HG03039 (cell line): Measurements from ENCODE around the gene KCNQ1.

Source experiments
- ATAC-seq: cut with Tn5 transposase; IDR thresholded peaks from one replicate; pipeline ENCODE4 v1.9.1; 2021; ENCODE audit warnings: mild to moderate bottlenecking, moderate library complexity; ENCODE audit not compliant: unreplicated experiment

Gene KCNQ1

DNA sequence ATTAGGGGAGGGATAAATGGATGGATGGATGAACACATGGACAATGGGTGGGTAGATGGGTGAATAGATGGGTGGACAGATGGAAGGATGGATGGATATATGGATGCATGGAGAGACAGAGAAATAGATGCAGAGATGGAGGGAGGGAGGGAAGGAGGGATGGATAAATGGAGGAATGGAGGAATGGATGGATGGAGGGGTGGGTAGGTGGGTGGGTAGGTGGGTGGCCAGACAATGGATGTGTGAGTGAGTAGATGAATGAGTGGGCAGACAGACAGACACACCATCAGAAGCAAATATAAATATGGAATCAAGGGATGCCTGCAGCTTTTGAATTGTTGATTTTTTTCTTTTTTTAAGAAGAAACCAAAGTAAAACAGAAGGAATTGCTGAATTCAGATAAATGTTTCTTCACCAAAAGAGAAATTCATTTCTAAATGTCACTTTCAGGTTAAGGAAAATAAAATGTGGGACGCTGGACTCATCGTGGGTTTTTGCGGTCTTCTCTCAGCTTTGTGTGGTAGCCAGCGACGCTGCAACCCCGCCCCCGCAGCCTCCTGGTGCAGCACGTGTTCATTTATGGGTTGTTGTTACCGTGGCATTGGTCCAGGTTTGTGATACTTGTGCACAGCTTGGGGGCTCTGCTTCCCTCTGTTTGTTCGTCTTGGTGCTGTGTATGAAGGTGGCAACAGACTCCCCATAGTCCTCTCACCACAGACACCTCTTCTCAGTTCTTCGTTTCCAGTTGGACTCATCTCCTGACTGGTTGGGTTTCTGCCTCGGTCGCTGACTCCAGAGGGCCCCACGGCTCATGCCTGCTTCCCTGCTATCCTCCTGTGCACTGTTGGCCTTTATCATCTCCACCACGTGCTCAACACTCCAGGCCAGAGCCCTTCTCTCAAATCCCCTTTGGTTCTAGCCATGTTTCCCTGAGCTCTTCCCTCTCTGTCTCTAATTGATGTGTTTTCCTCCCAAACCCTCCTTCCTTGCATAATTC lies 364.3 kb downstream of the KCNQ1 start:
- no peak for ATAC-seq

DNA sequence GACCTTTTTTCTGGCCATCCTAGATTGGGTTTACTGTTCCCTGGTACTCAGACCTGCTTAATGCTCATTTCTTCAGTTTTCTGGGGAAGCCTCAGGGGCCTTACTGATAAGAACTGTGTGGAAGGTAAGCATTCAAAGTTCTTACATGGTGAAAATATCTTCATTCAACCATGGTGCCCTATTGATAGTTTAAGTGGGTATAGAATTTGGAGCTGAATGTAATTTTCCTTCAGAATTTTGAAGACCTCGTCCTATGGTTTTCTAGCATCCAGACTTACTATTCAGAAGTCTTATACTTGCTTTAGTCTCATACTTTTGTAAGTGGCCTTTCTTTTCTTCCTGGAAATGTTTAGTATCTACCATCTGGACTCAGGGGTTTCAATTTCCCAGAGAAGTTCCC lies 365.0 kb downstream of the KCNQ1 start:
- ATAC-seq = no peak

DNA sequence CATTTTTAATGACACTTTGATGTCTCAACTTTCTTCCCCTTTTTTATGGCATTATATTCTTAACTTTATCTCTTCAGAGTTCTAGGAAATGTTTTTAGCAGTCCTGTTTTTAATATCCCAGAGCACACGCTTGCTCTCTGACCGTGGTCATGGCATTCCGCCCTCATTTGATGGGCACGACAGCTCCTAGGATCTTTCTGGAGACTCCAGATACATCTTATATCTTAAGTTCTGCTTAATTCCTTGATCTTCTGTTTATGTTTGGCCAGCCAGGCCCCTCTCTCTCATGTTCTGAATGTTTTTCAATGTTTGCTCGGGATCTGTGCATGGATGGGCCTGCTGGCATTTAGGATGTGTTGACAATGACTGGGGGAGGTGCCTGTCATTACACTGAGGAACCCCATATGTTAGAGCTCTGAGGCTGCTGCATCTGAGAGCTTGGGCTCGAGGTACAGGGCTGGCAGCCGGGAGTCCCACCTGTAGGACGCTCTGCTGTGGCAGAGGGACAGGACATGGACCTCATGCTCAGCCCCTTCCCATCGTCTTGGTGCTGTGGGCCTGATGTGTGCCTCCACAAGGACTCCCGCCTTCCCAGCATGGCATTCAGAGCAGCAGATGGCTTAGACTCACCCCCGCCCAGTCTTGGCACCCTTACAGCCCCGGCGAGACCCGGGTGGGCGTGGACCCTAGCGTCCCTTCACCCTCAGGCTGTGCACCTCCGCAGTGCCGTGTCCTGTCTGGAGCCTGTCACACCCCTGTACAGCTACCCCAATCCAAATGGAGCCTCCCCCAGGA lies 365.8 kb downstream of the KCNQ1 start:
- no peak for ATAC-seq

DNA sequence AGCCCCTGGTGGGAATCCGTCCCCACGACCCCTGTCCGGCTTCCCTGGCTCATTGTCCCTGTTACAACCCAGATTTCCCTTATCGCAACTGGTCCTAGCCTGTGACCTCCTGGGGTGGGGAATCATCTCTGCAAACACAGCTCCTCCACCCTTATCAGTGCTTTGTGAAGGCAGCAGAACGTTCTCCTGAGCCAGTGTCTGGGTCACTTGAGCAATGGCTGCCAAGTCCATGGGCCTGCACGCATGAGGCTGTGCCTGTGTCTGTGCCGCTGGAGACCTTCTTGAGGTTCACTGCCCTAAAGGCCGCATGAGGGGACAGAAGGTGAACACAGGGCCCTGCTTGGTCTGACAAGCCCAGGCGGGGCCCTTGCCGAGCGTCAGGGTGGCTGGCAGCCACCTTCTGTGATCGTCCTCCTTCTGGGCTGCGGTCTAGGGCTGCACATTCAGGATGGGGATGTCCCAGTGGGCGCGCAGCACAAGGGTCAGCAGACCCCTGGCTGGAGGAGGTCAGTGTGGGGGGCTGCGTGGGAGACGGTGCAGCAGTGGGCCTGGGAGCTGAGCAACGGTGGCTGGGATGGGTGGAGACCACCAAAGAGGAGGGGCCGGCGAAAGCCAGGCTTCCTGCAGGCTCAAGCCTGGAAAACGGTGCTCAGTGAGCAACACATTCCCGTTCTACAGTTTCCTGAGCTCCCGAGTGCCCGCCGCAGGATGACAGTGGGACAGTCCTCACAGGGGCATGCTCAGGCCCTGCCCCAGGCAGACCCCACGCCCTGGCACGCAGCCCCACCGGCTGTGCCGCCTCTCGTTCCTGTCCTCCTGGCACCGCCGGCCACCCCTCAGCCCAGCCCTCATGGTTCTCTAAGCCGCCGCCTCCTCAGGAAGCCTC lies 366.6 kb downstream of the KCNQ1 start:
- no peak for ATAC-seq

DNA sequence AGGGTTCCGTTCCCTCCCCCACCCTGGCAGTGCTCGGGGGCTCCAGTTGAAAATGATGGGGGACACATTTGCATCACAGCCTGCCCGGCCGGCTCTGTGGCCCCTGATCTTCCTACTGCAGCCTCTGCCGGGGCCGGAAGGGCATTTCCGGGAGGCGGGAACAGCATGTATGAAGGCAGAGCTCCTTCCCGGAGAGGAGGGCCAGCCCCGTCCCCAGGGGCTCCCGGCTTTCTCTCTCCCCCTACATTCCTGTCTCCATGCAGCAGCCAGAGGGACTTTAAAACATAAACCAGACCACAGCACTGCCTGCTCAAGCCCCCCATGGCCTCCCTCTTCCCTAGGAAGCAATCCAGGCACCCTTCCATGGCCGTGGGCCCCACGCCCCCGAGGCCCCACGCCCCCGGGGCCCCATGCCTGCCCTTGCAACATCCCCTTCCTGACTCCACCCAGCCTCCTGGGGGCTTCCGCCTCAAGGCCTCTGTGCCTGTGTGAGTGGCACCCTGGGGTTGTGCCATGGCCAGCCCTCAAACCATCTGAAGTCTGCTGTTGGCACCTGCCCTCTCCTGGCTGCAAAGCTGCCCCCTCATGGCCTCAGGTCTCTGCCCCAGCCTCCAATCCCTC lies 367.7 kb downstream of the KCNQ1 start:
- no peak for ATAC-seq

DNA sequence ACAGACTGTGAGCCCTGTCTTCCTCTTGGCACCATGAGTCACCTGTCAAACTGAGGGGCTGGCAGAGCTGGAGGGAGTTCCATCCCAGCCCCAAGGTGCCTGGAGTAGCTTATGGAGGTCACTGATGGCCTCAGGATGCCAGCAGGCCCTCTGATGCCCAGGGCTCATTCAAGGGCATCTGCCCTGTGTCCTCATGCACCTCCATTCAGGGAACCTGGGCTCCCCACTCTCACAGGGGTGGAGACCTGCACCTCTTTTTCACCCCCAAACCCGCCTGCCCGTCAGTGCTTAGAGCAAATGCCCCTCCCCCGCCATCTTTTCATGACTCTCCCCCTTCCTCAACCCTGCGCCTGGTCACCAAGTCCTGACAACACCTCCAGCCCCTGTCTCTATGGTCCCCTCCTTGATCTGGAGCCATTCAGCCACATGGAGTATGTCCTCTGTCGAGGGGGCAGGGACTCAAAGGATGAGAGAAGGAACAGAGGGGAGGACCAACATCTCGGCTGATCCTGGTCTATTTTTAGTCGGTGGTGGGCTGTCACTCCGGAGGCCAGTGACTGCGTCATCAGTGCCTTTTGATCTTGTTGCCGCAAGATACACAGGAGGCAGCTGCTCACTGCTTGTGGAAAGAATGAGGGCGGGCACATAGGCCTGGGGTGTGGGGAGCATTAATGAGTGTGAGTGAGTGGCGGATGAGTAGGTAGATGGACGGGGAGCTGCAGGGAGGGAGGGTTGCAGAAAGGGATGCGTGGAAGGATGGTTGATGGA lies 368.5 kb downstream of the KCNQ1 start:
- no peak for ATAC-seq

DNA sequence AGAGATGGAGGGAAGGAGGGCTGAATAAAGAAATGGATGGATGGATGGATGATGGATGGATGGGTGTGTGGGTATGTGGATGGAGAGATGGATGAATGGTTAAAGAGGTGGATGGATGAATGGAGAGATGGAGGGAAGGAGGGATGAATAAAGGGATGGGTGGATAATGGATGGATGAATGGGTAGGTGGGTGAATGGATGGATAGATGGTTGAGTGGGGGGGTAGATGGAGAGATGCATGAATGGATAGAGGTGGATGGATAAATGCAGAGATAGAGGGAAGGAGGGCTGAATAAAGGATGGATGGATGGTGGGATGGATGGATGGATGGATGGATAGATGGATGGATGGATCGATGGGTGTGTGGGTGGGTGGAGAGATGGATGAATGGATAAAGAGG lies 369.2 kb downstream of the KCNQ1 start:
- no peak for ATAC-seq

DNA sequence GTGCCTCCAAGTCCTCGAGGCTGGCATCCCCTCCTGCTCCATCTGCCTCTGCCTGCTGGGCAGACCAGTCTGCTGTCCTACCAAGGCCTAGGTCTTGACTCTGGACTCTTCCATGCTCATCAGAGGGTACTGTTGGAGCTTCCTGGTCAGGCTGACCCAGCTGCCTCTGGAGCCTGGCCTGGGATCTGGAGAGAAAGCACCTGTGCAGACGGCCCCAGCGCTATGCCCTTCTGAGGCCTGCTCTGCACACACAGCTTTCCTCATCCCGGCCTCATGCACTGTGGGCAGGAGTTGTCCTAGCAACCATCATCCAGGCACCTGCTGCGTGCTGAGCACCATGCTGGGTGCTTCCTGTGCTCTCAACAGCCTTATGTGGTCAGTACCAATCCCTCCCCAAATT lies 369.9 kb downstream of the KCNQ1 start:
- no peak for ATAC-seq

DNA sequence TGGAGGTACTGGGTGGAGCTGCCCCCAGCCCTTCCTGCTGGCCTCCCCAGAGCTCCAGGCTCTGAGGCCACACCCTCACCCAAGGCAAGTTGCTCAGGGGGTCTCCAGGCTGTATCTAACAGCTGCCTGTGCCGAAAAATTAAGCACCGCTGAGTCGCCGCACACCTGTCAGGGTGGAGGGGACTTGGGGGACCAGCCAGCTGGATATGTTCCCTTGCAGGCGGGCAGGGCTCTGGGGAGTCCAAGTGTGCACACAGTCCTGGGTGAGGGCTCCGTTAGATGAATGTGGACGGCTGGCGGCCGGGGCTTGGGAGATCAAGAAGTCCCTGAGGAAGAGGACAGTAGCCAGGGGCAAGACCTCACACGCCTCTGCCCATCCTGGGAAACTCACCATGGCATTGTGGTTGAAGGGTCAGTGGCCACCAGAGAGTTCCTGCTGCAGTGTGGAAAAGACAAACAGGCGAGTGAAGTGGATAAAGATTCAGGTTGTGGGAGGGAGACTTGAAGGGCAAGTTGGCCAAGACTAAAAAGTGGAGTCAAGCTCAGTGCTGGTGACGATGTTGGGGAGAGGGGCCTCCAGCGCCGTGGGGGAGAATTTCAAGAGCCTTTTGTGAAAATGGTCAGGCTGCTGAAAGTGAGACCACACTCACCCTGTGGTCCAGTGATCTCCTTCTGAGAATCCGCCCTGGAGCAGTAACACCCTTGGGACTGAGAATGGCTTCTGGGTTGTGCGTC lies 371.1 kb downstream of the KCNQ1 start:
- no peak for ATAC-seq

DNA sequence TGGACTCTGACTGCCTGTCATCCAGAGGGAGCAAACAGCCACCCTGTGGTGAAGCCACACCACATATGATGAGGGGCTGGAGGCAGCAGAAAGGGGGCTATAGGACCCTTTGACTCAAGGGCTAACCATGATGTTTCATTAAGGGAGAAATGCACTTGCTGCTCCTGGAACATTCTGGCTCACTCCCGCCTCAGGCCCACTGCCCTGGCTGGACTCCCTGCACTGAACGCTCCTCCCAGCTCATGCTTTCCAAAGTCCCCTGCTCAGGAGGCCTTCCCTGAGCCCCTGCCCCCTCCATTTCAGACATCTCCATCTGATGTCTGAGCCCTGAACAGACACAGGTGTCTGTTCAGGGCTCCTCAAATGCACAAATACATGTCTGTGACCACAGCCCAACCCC lies 371.7 kb downstream of the KCNQ1 start:
- no peak for ATAC-seq

DNA sequence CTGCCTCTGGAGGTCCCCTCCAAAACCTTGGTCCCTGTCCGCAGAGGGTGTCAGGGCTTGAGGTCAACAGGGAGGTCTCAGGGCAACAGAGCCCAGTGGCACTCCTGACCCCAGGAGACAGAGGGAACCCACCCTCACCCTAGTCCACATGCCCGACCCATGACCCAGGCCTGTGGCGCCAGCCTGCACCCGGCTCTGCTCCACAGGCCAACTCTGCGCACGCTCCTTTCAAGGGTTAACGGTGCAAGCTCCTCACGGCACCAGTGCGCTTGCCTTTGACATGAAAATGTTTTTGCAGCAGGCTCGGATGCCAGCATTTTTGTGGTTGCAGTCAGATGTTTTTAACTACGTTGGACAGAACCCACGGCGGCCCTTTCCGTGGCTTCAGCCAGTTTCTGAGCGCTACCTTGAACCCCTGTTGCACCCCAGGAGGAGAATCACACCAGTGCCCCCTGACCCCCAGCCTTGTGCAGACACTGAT lies 372.2 kb downstream of the KCNQ1 start:
- no peak for ATAC-seq

DNA sequence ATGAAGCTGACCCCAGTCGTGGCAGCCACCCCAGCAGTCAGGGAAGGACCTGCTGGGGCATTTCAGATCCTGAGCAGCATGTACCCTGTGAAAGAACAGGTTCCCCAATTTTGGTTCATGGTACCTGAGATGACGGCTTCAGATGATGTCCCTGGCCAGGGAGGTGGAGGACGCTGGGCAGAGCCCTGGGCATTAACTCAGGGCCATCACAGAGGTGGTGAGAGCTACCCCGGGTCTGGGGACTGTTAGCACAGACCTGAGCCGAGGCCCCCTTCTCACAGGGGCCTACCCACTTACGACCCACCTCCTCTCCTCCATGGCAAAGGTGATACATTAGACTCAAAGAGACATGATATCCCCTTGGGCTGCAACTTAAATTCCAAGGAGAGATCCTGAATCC lies 372.6 kb downstream of the KCNQ1 start:
- no peak for ATAC-seq

DNA sequence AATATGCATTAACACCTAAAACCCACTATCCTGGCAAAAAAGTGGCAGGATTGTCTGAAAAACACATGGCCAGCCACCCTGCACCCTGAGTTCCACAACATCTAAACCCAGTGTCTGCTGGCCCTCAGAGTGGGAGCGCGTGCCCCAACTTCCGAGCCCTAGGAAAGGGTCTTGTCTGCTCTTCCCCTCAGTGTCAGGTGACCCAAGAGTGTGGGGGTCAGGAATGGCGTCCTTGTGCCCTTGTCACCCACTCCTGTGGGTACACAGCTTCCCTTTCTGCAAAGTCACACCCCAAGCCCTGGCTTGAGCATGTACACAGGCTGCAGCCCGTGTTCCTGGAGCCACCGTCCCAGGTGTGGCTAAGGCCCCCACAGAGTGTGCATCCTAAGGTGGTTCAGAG lies 373.2 kb downstream of the KCNQ1 start:
- no peak for ATAC-seq

DNA sequence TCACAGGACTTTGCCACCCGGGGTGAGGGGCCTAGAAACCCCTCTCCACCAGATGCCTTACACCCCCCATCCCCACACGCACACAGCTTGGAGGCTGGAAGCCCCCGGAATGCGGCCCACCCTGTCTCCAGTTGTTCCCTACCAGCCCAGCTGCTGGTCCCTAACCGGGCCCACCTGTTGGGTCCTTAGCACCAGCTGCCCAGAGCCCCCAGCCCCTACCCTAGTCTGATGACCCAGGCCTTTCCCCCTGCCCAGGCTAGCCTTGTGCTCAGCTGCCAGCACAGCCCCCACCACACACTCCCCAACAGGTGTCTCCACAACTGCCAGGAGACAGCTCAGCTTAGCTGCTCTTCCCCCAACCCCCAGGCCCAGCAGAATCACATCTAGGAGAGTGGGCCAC lies 373.7 kb downstream of the KCNQ1 start:
- no peak for ATAC-seq

DNA sequence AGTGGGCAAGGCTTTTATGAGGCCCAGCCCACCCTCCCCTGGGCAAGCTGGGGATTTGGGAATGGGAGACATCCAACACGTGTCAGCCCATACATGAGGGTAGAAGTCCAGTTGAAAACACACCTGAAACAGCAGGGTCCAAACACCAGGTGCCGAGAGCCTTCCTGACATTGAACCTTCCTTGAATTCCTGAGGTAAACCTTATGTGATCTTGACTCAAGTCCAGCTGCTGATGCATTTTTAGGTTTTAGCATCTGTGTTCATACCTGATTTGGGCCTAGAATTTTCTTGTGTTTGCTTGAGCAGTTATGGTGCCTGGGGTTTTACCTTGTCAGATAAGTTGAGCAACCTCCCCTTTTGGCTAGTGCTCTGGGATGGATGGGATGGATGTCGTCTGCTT lies 374.5 kb downstream of the KCNQ1 start:
- ATAC-seq = no peak

DNA sequence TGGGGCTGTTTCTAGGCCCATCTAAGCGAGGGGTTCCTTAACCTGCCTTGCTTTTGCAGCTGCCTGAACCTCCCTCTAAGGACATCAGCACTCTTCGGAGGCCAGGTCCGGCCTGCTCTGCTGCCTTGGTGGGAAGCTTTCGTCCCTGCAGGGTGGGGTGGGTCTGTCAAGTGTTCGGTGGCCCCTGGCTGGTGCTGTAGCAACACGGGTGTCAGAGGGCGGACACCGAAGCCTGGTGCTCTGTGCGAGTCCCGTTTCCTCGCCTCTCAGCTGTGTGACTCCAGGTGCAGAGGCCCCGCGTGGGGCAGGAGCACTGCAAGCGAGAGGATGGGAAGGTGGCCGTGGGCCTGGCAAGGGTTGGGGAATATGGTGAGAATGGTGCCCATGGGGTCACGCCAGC lies 376.2 kb downstream of the KCNQ1 start:
- no peak for ATAC-seq

DNA sequence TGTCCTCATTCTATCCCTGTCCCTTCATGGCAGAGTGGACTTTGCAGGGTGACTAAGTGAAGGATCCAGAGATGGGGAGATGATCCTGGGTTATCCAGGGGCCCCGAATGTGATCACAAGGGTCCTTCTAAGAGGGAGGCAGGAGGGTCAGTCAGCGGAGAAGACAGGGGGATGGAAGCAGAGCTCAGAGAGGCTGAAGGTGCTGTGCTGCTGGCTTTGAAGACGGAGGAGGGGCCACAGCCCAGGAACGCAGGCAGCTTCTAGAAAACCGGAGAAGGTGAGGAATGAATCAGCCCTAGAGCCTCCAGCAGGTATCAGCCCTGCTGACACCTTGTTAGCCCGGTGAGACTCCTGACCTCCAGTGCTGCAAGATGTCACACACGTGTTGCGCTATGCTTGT lies 377.1 kb downstream of the KCNQ1 start:
- ATAC-seq = no peak

DNA sequence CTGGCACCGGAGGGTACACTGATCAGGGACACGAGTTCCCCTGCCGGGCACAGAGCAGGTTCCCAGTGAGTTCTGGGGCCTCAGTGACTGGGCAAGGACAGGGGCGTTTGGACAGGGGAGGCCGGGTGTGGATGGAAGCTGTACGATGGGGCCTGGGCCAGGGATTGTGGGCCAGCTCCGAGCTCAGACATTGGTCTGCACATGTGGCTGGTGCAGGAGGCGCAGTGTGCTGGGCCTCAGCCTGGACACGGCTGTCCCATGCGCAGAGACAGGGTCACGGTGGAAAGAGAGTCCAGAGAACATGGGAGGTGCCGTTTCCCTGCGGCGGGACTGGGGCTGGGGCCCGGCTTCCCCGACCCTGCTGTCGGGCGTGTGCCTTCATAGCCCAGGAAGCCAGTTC lies 380.0 kb downstream of the KCNQ1 start:
- ATAC-seq = no peak

DNA sequence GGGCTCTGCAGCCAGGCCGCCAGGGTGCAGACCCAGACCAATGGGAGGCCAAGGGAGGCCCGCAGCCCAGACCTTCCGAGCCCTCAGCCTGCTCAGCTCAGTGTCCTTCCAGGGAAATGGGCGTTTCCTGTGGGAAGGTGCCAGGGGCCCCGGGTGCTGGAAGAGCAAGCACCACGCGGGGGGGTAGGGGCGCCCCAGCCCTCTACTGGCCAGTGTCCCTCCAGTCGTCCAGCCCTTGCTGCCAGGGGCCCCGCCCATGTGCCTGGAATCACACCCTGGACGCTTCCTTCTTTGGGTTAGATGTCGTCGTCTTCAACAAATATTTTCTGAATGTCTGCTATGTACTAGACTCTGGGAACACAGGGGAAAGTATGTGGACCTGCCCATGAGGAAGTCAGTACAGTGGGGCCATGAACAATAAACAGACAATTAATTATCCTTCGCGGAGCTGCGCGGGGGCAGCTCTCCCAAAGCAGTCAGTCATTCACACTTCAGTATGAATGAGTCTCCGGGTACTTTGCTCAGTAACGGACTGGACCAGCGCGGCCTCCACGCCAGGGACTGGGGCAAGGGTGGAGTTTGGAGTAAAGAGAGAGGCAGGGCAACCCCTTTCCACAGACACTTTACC lies 380.6 kb downstream of the KCNQ1 start:
- no peak for ATAC-seq
